Measurements from ENCODE around the gene POGK.

Gene POGK

GRCh38 chr1:166905900-166906299, 66.6 kb downstream of the POGK start:
- DNase-seq = no peak

Measured in inflammatory macrophage treated with lipopolysaccharide for 1 hour (primary cell).